BJ (cell line): Measurements from ENCODE around the gene STK32C. TPM values are rescaled to one million over a fixed set of nuclear protein-coding genes. Genes with fewer than 3 reads are reported as not detected.

Experiments used
- CTCF ChIA-PET: fragments of 350-600 bp; formaldehyde crosslinking; extraction: SDS; loops from one replicate; lab custom pipeline; 2021; ENCODE audit warnings: antibody characterized with exemption, inconsistent platforms; lab: Yijun Ruan, JAX
- POLR2A ChIA-PET: fragments of 300-600 bp; sonication (Branson Sonifier 250); formaldehyde crosslinking; extraction: SDS; loops from one replicate; lab custom pipeline; 2021; ENCODE audit warnings: antibody characterized with exemption; lab: Charles Lee
- DNase-seq: peaks from one replicate; pipeline ENCODE4 v3.0.0-alpha.2; 2011; ENCODE audit warnings: low read depth
- H3K27me3 ChIP-seq: 2 replicates; pipeline ENCODE4 v1.6.0; 2011; ENCODE audit warnings: low read length; ENCODE audit not compliant: control insufficient read depth, insufficient read depth
- H3K36me3 ChIP-seq: 2 replicates; pipeline ENCODE4 v1.5.1; 2011; ENCODE audit warnings: low read length; ENCODE audit not compliant: control insufficient read depth, insufficient read depth
- H3K4me3 ChIP-seq: 2 replicates; pipeline ENCODE4 v1.5.1; 2011; ENCODE audit warnings: low read depth, mild to moderate bottlenecking, control low read depth, low read length
- polyA plus RNA-seq: library from polyadenylated mRNA; depleted of rRNA; stranded (reverse); fragments of >200 nt; gene quantifications from 2 replicates; pipeline ENCODE4 v1.2.3, GENCODE V29; 2011
- TF ChIP-seq, protein P1 (sequence below): IDR thresholded peaks from 2 replicates; pipeline ENCODE4 v1.5.1; 2011; ENCODE audit warnings: low read depth, mild to moderate bottlenecking, control low read depth, inconsistent platforms, low read length, moderate library complexity; ENCODE audit not compliant: insufficient read depth

Gene STK32C
- polyA plus RNA-seq, 1 experiment: 12.1 TPM

DNA sequence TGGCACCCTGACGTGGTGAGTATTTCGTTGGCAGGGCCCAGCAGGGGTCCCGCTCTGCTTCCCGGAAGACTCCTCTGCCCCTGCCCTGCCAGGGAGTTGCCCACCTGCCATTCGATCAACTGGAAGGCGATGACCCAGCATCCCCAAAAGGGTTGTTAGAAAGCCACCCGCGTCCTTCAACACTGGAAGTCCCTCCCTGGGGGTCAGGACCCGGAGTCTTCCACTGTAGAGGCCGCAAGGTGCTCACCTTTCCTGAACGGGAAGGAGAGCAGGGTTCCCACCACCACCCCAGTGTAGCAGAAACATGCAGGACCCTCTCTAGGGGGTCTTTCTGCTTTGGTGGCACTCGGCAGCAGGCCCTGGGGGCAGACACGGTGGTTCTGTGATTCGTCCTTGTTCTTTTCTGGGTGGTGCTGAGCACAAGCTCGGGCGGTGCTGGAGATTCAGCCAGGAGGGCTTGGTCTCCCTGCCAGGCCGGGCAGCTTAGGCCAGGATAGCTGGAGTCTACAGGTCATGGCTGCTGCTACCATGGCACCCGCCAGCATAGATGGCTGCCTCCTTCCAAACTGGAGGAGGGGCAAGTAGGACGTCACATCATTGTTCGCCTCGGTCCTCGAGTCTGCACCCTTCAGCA is 140.6 kb downstream of the STK32C start:
- 0 out of 2 replicates have a peak, but pooled peaks cover 1% of the 10 kb centered on the region for H3K27me3 ChIP-seq
- no peak overlapping the region for H3K4me3 ChIP-seq
- no peaks in the 10 kb centered on the region for H3K36me3 ChIP-seq
- DNase-seq: no peak
- TF ChIP-seq, protein P1, sequence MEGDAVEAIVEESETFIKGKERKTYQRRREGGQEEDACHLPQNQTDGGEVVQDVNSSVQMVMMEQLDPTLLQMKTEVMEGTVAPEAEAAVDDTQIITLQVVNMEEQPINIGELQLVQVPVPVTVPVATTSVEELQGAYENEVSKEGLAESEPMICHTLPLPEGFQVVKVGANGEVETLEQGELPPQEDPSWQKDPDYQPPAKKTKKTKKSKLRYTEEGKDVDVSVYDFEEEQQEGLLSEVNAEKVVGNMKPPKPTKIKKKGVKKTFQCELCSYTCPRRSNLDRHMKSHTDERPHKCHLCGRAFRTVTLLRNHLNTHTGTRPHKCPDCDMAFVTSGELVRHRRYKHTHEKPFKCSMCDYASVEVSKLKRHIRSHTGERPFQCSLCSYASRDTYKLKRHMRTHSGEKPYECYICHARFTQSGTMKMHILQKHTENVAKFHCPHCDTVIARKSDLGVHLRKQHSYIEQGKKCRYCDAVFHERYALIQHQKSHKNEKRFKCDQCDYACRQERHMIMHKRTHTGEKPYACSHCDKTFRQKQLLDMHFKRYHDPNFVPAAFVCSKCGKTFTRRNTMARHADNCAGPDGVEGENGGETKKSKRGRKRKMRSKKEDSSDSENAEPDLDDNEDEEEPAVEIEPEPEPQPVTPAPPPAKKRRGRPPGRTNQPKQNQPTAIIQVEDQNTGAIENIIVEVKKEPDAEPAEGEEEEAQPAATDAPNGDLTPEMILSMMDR: no peak
- POLR2A ChIA-PET: no interaction called here
- CTCF ChIA-PET: no interaction called here

DNA sequence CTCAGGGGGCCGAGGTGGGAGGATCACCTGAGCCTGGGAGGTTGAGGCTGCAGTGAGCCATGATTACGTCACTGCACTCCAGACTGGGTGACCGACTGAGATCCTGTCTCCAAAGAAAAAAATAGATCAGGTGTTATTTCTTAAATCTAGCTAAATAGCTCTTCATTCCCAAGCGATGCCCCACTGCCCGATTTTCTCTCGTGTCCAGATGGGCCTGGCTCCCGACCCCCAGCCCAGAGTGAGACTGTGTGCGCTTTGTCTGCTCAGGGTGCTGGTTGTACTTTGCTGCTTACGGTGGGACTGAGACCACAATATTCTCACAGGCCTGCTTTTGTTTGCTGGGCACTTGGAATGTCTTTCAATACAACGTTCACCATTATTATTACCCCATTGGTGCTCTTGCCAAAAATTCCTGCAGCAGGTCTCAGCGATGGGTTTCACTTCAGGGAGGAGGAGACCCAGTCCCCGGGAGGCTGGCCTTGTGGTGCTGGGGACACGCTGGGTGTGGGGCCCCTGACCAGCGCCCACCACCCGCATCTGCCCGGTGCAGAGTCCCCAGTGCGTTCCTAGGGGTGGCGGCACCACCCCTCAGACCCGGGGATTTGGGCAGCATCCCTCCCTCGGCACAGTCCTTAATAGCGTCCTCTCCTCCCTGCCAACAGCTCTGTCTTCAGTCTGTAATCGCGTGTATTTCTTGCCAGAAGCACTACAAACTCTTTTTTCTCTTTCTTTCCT is 141.4 kb downstream of the STK32C start:
- H3K36me3 ChIP-seq: no peaks in the 10 kb centered on the region
- CTCF ChIA-PET: no interaction called here
- TF ChIP-seq, protein P1: no peak
- H3K27me3 ChIP-seq: no peaks in the 10 kb centered on the region
- no peak for DNase-seq
- POLR2A ChIA-PET: no interaction called here
- H3K4me3 ChIP-seq: no peak overlapping the region

DNA sequence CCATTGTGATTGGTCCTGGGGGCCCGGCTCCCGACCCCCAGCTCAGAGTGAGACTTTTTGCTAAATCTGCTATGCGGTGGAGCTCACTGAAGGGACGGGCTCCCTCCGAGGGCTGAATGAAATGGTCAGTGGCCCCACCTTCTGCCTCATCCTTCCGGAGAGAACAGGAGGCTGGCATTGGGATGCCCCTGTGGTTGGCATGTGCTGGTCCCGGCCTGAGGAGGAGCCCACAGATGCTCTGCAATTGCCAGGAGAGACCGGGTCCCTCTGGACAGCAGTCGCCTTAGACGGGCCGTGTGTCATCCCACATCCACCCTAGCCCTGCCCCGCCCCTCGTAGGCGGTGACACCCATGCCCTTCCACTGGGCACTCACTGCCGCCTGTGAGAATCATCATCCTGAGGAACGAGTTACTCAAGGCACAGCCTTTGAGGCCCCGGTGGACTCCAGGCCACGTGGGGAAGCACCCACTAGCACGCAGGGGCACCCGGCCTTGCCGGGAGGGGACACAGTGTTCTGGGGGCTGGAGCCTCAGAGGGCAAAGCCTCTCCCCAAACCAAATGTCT is 142.3 kb downstream of the STK32C start:
- ChIA-PET POLR2A (no interaction called here), CTCF (no interaction called here)
- no peak for DNase-seq
- no peak overlapping the region for H3K4me3 ChIP-seq
- no peaks in the 10 kb centered on the region for H3K27me3 ChIP-seq
- TF ChIP-seq, protein P1: no peak
- H3K36me3 ChIP-seq: no peaks in the 10 kb centered on the region

DNA sequence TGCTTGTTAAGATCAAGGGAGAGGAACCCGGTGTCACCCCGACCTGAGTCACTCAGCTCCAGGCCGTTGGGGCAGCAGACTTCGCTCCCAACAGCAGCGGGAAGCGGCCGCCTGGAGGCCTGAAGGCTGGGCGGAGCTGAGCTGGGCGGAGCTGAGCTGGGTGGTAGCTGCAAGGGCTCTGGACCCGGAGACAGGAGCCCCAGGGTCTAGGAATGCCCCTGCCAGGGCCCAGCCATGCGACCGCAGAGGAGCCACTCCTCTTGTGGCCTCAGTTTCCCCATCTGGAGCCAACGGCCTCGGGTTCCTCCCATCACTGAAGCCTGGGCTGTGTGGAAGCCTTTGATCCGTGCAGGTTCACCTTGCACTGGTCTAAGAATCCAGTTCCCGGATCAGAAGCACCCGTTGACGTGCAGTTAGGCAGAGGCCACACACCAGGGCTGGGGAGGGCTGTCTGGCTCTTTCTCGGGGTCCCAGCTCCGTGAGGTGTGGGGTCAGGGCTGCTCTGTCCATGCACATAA is 142.9 kb downstream of the STK32C start:
- no peak for DNase-seq
- TF ChIP-seq, protein P1: no peak

DNA sequence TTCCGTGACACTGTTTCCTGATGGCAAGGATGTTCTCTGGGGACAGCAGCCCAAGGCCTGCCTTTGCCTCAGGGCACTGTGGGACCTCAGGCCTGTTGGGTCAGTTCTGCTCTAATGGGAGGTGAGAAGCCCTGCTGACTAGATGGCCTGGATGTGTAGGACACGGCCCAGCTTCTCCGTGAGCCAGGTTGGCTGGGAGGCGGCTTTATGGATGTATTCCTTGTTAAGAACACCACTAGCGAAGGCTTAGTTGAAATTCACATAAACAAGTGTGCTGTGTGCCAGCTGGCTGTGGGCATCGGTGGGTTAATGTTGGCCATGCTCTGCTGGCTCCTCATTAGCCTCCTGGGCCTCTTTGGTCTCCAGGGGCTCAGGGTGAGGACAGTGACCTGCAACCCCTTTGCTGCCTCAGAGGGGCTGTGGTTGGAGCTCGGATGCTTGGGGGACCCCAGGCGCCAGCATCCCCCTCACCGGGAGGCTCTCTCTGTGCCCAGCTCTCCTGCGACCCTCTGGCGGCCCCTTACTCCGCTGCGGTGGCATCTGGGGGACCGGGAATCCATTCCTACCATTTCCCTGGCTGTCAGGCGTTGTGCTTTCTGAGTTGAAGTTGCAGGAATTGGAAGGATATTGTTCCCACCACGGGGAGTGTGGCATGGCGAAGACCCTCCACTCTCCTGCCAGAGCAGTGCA is 143.8 kb downstream of the STK32C start:
- Histone ChIP-seq H3K36me3 (no peaks in the 10 kb centered on the region), H3K27me3 (no peaks in the 10 kb centered on the region), H3K4me3 (no peak overlapping the region)
- TF ChIP-seq, protein P1: no peak
- CTCF ChIA-PET: no interaction called here
- POLR2A ChIA-PET: no interaction called here
- DNase-seq: no peak

More for the DNA sequence above, 142.9 kb downstream of the STK32C start:
- ChIA-PET CTCF (no interaction called here), POLR2A (no interaction called here)
- H3K36me3 ChIP-seq: no peaks in the 10 kb centered on the region
- H3K4me3 ChIP-seq: no peak overlapping the region
- no peaks in the 10 kb centered on the region for H3K27me3 ChIP-seq
